SH-SY5Y (cell line): Measurements from ENCODE around the gene KIF17.

Experiments used
- GATA2 ChIP-seq: IDR thresholded peaks from 2 replicates; pipeline ENCODE4 v1.6.1; 2011; ENCODE audit warnings: mild to moderate bottlenecking, low read depth, low read length
- GATA3 ChIP-seq: IDR thresholded peaks from 2 replicates; pipeline ENCODE4 v1.6.1; 2011; ENCODE audit warnings: low read depth, mild to moderate bottlenecking, low read length, moderate library complexity

Gene KIF17

DNA sequence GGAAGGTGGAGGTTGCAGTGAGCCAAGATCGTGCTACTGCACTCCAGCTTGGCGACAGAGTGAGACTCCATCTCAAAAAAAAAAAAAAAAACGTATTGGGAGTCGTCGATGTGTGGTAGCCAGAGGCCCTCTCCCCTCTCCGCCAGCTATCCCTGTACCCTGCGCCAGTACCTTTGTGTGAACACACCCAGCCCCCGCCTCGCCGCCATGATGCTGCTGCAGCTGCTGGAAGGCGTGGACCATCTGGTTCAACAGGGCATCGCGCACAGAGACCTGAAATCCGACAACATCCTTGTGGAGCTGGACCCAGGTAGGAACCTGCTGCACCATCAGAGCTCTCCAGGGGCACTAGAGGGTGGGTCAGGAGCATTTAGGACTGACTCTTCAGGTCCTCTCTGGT is 72.4 kb downstream of the KIF17 start:
- TF ChIP-seq GATA2 (no peak), GATA3 (no peak)

DNA sequence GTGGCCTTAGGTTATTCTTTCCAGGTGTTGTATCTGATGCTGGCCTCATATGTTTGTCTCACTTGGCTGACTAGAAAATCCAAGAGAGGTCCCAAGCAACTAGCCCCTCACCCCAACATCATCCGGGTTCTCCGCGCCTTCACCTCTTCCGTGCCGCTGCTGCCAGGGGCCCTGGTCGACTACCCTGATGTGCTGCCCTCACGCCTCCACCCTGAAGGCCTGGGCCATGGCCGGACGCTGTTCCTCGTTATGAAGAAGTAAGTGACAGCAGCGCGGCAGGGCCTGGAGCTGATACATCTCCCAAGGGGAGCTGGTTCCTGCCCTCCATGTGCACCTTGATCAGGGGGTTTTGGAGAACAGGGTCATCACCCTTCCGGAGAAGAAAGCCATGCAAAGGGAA is 73.4 kb downstream of the KIF17 start:
- TF ChIP-seq GATA3: no peak
- no peak for TF ChIP-seq GATA2

DNA sequence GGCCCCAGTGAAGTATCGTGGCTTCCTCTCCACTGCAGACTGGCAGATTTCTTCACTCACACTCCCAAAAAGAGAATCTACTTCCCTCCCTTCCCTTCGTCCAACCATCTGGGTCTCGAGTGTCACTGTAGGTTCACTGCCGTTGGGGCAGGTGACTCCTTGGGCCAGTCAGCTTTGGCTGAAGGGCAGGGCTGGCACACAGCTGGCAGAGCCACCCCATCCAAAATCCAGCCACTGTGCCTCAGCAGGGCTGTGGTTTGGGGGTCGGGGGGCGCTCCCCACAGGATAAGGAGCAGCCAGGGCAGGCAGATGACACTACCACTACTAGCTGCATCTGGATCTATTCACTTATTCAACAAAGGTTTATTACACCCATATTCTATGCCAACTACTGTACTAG is 74.7 kb downstream of the KIF17 start:
- TF ChIP-seq GATA3: no peak
- TF ChIP-seq GATA2: no peak

DNA sequence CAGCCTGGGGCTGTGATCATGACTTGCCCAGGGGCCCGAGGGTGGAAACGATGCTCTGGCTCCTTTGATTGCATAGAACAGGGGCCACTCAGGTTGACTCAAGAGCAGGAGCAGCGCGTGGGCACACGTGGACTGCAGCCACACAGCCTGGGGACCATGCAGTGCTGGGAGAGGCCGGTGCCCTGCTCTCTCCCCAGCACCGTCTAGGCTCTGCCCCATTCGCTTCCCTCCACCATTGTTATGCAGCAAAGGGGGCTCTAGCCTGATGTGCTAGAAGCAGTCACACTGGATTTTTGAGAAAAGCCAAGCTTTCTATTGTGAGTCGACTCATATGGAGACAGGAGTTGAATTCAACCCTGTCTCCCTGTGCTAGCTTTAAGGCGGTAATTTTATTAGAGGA is 75.8 kb downstream of the KIF17 start:
- TF ChIP-seq GATA3 (no peak), GATA2 (no peak)

DNA sequence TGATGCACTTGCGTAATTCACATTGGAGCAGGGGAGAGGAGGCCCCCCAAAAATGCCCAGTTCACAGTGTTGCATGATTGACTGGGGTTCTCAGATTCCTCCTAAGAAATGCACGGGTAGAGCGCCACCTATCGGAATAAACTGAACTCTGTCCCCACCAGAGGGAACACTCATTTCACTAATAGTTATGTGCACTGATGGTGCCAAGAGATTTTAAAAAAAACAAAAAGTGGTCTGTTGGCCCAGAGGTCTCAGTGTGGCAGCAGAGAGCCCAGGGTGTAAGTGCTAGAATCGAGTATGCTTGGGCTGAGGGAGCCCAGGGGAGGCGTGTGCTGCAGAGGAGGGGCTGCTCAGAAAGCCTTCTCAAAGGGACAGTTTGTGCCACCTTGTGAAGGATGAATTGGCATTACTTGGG is 77.6 kb downstream of the KIF17 start:
- TF ChIP-seq GATA3 (no peak), GATA2 (no peak)

DNA sequence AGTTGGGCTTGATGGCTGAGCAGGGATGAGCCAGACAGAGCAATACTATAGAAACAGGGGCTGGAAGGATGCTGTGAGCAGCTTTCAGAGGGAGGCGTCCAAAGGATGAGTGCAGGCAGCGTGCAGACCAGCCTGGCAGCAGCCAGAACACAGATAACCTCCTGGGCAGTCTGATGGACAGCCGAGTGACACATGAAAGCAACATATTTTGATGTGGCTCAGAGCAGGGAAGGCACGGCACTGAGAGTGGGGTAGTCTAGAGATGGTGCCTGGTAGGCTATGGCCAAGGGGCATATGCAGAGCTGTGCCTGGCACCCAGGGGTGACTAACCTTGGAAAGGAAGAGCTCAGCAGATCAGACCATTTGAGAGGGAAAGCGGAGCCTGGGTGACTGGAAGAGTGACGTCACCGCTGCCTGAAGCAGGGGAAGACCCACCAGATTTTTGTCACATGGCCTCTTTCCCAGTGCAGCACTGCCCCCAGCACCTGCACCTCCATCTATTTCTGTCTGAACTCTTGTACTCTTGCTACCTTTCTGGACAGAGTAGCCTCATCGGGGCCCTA is 80.9 kb downstream of the KIF17 start:
- TF ChIP-seq GATA3 (no peak), GATA2 (no peak)

DNA sequence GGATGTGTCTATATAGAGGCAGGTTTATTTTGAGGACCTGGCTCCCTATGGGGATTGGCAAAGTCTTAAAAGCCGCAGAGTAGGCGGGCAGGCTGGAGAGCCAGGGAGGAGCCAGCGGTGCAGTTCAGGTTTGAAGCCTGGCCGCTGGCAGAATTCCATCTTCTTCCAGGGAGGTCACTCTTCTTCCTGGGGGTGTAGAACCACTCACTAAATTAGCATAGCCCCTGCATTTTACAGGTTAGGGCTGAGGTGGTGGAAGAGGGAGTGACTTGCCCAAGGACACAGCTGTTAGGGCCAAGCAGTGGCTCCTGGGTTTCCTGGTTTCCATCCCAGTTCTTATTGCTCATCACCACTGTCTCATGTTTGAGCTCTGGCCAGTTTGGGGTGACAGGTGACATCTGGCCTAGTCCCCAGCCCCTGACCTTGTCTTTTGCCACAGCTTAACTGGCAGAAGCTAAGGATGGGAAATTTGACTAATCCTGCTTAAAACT is 83.2 kb downstream of the KIF17 start:
- TF ChIP-seq GATA2: no peak
- TF ChIP-seq GATA3: no peak

DNA sequence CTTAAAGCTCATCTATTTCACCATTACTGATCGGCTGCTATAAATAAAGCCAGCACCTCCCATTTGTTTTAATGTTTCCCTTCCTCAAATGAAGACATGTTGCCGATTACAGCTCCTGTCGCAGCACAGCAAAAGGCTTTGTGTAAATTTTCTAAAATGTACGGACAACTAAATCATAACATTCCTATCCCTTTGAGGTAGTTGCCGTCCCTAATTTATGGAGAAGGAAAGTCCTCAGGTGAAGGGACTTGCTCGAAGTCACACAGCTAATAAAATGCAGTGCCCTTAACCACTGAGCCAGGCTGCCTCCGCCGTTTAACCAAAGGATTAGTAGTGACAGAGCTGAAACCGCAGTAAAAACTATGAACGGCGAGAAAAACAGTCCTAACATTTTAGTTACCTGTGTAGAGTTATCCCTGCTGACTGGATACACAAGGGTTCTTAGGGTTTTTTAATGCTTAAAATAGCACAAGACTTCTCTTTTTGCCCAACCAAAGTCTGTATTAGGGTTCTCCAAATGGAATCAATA is 83.7 kb downstream of the KIF17 start:
- TF ChIP-seq GATA2 (no peak), GATA3 (no peak)

DNA sequence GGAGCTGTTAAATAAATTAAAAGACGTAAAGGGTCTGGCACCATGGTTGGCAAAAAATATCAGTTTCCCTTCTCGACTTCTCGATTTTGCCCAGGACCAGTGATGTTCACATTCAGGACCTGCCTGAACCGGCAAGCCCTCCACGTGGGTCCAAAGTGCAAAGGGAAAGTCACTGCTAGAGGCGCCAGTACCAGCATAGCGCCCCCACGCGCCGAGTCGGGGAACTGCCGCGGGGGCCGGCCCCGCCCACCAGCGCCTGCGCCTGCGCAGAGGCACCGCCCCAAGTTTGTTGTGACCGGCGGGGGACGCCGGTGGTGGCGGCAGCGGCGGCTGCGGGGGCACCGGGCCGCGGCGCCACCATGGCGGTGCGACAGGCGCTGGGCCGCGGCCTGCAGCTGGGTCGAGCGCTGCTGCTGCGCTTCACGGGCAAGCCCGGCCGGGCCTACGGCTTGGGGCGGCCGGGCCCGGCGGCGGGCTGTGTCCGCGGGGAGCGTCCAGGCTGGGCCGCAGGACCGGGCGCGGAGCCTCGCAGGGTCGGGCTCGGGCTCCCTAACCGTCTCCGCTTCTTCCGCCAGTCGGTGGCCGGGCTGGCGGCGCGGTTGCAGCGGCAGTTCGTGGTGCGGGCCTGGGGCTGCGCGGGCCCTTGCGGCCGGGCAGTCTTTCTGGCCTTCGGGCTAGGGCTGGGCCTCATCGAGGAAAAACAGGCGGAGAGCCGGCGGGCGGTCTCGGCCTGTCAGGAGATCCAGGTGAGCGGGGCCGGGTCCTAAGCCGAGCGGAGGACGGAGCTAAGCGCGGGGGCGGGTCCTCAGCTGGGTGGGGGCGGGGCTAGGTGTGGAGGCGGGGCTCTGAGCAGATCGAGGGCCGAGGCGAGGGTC is 84.4 kb downstream of the KIF17 start, which contains the start of gene PINK1:
Gene PINK1, plus strand, starts transcription at position 269 of the 875 bp plus-strand sequence. Its CDS starts 91 bp downstream, at position 360.
- TF ChIP-seq GATA3 (no peak), GATA2 (no peak)

DNA sequence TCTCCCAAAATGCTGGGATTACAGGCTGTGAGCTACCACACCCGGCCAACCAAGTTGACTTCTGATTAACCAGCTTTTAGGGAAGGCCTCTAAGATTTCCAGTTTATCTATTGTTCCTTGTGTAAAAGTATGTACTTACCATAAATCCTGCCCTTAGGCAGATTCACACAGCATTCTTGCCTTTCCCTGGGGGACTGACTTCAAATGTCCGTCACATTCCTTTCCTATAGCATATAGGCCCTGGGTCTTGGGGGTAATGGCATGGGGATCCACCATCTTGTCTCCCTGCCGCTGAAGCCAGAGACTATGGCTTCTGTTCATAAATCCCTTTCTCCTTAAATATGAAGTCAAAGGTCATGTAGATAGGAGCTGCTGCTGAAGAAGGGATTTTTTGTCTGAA is 85.4 kb downstream of the KIF17 start:
- no peak for TF ChIP-seq GATA2
- TF ChIP-seq GATA3: no peak

DNA sequence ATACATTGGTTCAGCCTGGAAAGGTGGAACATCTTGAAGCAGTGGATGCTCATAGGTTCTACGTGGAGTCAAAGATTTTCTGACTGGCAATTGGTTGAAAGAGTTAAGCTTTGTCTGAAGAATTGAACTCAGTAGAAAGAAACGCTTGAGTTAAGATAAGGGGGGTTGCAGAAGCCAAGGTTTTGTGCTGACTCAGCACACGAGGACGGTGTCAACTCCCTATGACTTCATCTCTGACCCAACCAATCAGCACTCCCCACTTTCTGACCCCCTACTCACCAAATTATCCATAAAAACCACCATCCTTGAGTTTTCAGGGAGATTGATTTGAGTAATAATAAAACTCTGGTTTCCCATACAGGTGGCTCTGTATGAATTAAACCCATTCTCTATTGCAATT is 87.1 kb downstream of the KIF17 start:
- TF ChIP-seq GATA2: no peak
- no peak for TF ChIP-seq GATA3

DNA sequence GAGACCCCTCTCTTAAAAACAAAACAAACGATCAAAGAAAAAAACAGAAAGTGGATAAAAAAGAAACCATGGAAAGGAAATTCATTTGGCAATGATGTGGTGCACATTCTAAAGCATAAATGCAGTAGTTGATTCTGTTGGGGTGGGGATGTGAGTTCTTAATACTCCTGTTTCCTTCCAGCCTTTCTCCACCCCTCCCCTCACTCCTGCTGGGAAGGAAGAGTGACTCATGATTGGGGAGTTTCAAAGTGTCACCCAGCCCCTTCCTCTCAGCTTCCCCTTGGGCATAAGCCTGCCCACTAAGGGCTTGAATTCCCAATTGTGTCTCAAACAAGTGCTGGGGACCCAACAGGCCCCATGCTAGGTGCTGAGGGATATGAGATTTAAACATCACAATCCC is 91.3 kb downstream of the KIF17 start:
- TF ChIP-seq GATA2: no peak
- TF ChIP-seq GATA3: no peak

DNA sequence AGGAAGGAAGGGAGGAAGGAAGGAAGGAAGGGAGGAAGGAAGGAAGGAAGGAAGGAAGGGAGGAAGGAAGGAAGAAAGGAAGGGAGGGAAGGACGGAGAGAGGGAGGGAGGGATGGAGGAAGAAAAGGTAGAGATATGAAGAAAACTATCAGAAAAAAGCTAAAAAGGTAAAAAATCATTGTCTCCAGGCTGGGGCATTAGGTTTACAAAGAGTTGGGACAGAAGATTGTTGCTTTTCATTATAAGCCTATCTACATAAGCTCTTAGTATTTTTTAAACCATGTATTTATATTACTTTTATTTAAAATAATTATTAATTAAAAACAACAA is 91.7 kb downstream of the KIF17 start:
- TF ChIP-seq GATA2: no peak
- TF ChIP-seq GATA3: no peak

DNA sequence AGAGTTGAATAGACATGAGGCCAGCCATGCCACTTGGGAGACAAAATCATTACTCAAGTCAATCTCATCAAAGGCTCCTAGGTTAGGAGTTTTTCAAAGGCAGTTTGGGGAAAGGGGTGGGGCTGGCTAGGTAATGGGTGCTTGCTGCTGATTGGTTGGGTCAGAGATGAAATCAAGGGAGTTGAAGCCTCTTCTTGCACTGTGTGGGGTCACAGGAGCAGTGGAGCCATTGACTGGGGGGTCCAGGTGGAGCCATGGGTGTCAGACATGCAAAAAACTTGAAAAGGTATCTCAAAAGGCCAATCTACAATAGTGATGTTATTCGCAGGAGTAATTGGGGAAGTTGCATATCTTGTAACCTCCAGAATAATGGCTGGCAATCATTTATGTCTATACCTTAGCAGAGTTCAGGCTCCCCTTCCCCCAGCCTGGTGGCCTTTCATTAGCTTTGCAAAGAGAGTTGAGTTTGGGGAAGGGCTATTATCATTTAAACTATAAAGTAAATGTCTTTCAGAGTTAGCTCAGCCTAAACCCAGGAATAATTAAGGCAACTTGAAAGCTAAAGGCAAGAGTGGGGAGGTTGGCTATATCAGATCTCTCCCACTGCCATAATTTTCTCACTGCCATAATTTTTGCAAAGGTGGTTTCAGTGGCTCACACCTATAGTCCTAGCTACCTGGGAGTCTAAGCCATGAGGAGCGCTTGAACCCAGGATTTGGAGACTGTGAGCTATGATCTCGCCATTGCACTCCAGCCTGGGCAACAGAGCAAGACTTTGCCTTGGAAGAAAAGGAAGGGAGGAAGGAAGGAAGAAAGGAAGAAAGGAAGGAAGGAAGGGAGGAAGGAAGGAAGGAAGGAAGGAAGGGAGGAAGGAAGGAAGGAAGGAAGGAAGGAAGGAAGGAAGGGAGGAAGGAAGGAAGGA is 92.4 kb downstream of the KIF17 start:
- TF ChIP-seq GATA2 (no peak), GATA3 (no peak)

DNA sequence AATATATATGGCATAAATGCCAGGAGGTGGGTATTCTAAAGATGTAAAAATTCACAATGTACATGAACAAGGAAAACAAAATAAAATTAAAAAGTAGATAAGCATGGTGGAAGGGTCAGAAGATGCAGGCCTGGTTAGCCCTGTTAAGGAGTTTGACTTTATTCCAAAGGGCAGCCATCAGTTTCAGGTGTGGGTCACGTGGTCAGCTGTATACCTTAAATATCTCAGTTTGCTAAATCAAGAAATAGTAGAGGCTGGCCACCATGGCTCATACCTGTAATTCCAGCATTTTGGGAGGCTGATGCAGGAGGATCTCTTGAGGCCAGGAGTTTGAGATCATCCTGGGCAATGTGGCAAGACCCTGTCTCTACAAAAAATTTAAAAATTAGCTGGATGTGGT is 93.1 kb downstream of the KIF17 start:
- TF ChIP-seq GATA2 (no peak), GATA3 (no peak)
